K562 (cell line): ENCODE results near the gene ZBTB48. TPM values are rescaled to one million over a fixed set of nuclear protein-coding genes. Genes with fewer than 3 reads are reported as not detected.

ENCODE experiments used
- BRF1 ChIP-seq: IDR thresholded peaks from 3 replicates; pipeline ENCODE4 v1.6.1; 2011; ENCODE audit warnings: borderline replicate concordance, mild to moderate bottlenecking; ENCODE audit not compliant: insufficient read length; ENCODE audit errors: extremely low read depth
- CAMTA2 ChIP-seq: fragments of 250-450 bp; sonication (Bioruptor Pico); conservative IDR thresholded peaks from 2 replicates; pipeline ENCODE4 v1.5.1; 2022
- CREB1 ChIP-seq, 2 experiments: sonication (generic) in 1 of 2; formaldehyde crosslinking in 1 of 2; IDR thresholded peaks; 2 replicates each; pipeline versions ENCODE4 v1.6.1 to v1.8.0; 2012 to 2022; ENCODE audit warnings: inconsistent platforms in 1 of 2, mild to moderate bottlenecking in 1 of 2, missing genetic modification reagents in 1 of 2, moderate library complexity in 1 of 2
- DLX4 ChIP-seq: fragments of 250-450 bp; sonication (Bioruptor Pico); IDR thresholded peaks from 2 replicates; pipeline ENCODE4 v1.6.1; 2021; ENCODE audit warnings: mild to moderate bottlenecking
- FOXK1 ChIP-seq: sonication (generic); formaldehyde crosslinking; IDR thresholded peaks from 2 replicates; pipeline ENCODE4 v1.8.0; 2022; ENCODE audit warnings: missing genetic modification reagents, mild to moderate bottlenecking, borderline replicate concordance
- FOXK2 ChIP-seq, 2 experiments: fragments of 450-650 bp; IDR thresholded peaks in 1 of 2; conservative IDR thresholded peaks in 1 of 2; 2 replicates each; pipeline ENCODE4 v1.6.1; 2016; ENCODE audit warnings: low read depth in 2 of 2, mild to moderate bottlenecking in 1 of 2
- GATAD2B ChIP-seq: fragments of 450-650 bp; IDR thresholded peaks from 2 replicates; pipeline ENCODE4 v1.6.1; 2017; ENCODE audit warnings: mild to moderate bottlenecking, borderline replicate concordance
- HDGF ChIP-seq: fragments of 450-650 bp; IDR thresholded peaks from 2 replicates; pipeline ENCODE4 v1.6.1; 2016
- IRF2 ChIP-seq: sonication (generic); formaldehyde crosslinking; IDR thresholded peaks from 2 replicates; pipeline ENCODE4 v1.8.1; 2022; ENCODE audit warnings: mild to moderate bottlenecking, missing genetic modification reagents
- KDM4B ChIP-seq, 2 experiments: fragments of 450-650 bp in 1 of 2; sonication (generic) in 1 of 2; IDR thresholded peaks; 2 replicates each; pipeline ENCODE4 v1.6.1; 2016 to 2017; ENCODE audit warnings: borderline replicate concordance in 2 of 2, antibody characterized with exemption in 1 of 2, low read depth in 1 of 2, mild to moderate bottlenecking in 1 of 2
- MCM2 ChIP-seq: fragments of 450-650 bp; IDR thresholded peaks from 2 replicates; pipeline ENCODE4 v1.6.1; 2017; ENCODE audit warnings: low read depth, mild to moderate bottlenecking
- MEF2D ChIP-seq: conservative IDR thresholded peaks from 2 replicates; pipeline ENCODE4 v1.6.1; 2016; ENCODE audit warnings: low read depth, missing genetic modification characterization, missing compliant biosample characterization
- NCOA4 ChIP-seq: fragments of 450-650 bp; IDR thresholded peaks from 2 replicates; pipeline ENCODE4 v1.6.1; 2018; ENCODE audit warnings: mild to moderate bottlenecking; ENCODE audit not compliant: partially characterized antibody
- PTBP1 ChIP-seq: fragments of 200-400 bp; formaldehyde crosslinking; IDR thresholded peaks from 2 replicates; pipeline ENCODE4 v1.6.1; 2017; ENCODE audit warnings: low read depth, low read length
- SIX5 ChIP-seq, 2 experiments: IDR thresholded peaks; 2 replicates each; pipeline ENCODE4 v1.6.1; 2011; ENCODE audit warnings: low read length in 2 of 2, borderline replicate concordance in 1 of 2, low read depth in 1 of 2, mild to moderate bottlenecking in 1 of 2, moderate library complexity in 1 of 2; ENCODE audit not compliant: insufficient read depth in 1 of 2
- SMARCA5 ChIP-seq: fragments of 450-650 bp; IDR thresholded peaks from 2 replicates; pipeline ENCODE4 v1.6.1; 2016
- SOX6 ChIP-seq: fragments of 450-650 bp; IDR thresholded peaks from 2 replicates; pipeline ENCODE4 v1.6.1; 2014; ENCODE audit warnings: mild to moderate bottlenecking
- ZFP91 ChIP-seq: sonication (generic); formaldehyde crosslinking; IDR thresholded peaks from 2 replicates; pipeline ENCODE4 v1.8.0; 2022; ENCODE audit warnings: mild to moderate bottlenecking, missing genetic modification reagents
- ZHX1 ChIP-seq: fragments of 150-350 bp; conservative IDR thresholded peaks from 2 replicates; pipeline ENCODE4 v1.6.1; 2014; ENCODE audit warnings: low read length
- ZNF121 ChIP-seq: sonication (generic); formaldehyde crosslinking; conservative IDR thresholded peaks from 2 replicates; pipeline ENCODE4 v1.8.0; 2022; ENCODE audit warnings: missing genetic modification reagents
- ZNF184 ChIP-seq: sonication (generic); formaldehyde crosslinking; IDR thresholded peaks from 2 replicates; pipeline ENCODE4 v1.5.0; 2020; ENCODE audit warnings: missing genetic modification reagents
- ZNF583 ChIP-seq: fragments of 250-450 bp; sonication (Bioruptor Pico); IDR thresholded peaks from 2 replicates; pipeline ENCODE4 v1.4.0; 2020
- polyA plus RNA-seq, 8 experiments: library from polyadenylated mRNA; depleted of rRNA in 4 of 8; stranded (reverse) in 5 of 8; unstranded in 3 of 8; fragments of >200 nt; fragmentation: Nextera tagmentation in 2 of 8; fragmentation: Illumina TruSeq in 1 of 8; extraction: Ambion mirVana in 2 of 8; extraction: Trizol in 1 of 8; gene quantifications; 2 replicates each; pipeline versions ENCODE4 v1.2.1 to v1.2.3, GENCODE V29; 2011 to 2014; ENCODE audit warnings: inconsistent platforms in 1 of 8, missing spikeins in 1 of 8
- total RNA-seq, 7 experiments: library from RNA; depleted of rRNA in 6 of 7; stranded (reverse); fragments of >200 nt in 6 of 7; fragmentation: Illumina TruSeq in 2 of 7; extraction: Trizol in 2 of 7; gene quantifications; 2 replicates each; pipeline versions ENCODE4 v1.2.1 to v1.2.3, GENCODE V29; 2011 to 2021; ENCODE audit warnings: low replicate concordance in 1 of 7

ZBTB48 gene
- total and polyA plus RNA-seq, 9 of the 15 experiments (the other 6 are each of a cell fraction or from before 2014, with no cell fraction given), result 1.9 to 66.9 (median 29.5) TPM

- TF ChIP-seq BRF1 (no peak), ZNF121 (CRISPR knock-in tag) (no peak), DLX4 (no peak), CREB1 (IDR thresholded peaks at IDR 0.05) (peak; percentile 52), CREB1 (CRISPR knock-in tag; IDR thresholded peaks at IDR 0.05) (peak; percentile 49), ZFP91 (CRISPR knock-in tag) (peak; percentile 60; the same call in 1 of the 2 replicates), KDM4B (IDR thresholded peaks at IDR 0.05; ENCODE audit: borderline replicate concordance in 2 of 2, low read depth in 1 of 2) (0 out of 4 replicates have a peak, but pooled peaks of 1 of the 2 experiments have one; percentile 41), SIX5 (IDR thresholded peaks at IDR 0.05; ENCODE audit: borderline replicate concordance in 1 of 2, insufficient read depth in 1 of 2, low read depth in 1 of 2, low read length in 2 of 2) (no peak; a peak in 1 of 4 replicates), ZNF583 (no peak), ZNF184 (CRISPR knock-in tag) (no peak), NCOA4 (no peak), FOXK2 (conservative IDR thresholded peaks at IDR 0.05 in 1 of 2, IDR thresholded peaks at IDR 0.05 in 1 of 2; ENCODE audit: low read depth in 2 of 2) (no peak), CAMTA2 (CRISPR knock-in tag) (no peak), HDGF (peak; percentile 68; the same call in 1 of the 2 replicates), ZHX1 (0 out of 2 replicates have a peak, but pooled peaks have one; percentile 13), PTBP1 (no peak), SMARCA5 (no peak), MCM2 (no peak), GATAD2B (peak; percentile 93; the same call in 1 of the 2 replicates), MEF2D (tag) (no peak), FOXK1 (no peak), IRF2 (no peak; the same call in 1 of the 2 replicates), SOX6 (peak; percentile 55)
These were observed 45.2 kb downstream of the ZBTB48 start, which contains the start of gene THAP3 (continued) for GRCh38 chr1:6624710-6625583.
